ENCODE measurements around the gene SERGEF.
"Not testable (repeated sequence)": the region's sequence is repeated elsewhere in the genome, so short reads cannot be mapped to it uniquely, and the experiment has no call there.

SERGEF gene

DNA sequence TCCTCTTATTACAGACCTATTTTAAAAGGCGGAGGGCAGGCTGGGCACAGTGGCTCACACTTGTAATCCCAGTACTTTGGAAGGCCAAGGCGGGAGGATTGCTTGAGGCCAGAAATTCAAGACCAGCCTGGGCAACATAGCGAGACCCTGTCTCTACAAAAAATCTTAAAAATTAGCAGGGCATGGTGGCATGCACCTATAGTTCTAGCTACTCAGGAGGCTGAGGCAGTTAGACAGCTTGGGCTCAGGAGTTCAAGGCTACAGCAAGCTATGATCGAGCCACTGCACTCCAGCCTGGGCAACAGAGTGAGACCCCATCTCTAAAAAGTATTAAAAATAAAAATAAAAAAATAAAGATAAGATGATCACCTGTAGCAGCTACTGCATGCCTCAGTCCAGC lies 12.7 kb downstream of the SERGEF start:
- not testable (repeated sequence) for DNase-seq

DNA sequence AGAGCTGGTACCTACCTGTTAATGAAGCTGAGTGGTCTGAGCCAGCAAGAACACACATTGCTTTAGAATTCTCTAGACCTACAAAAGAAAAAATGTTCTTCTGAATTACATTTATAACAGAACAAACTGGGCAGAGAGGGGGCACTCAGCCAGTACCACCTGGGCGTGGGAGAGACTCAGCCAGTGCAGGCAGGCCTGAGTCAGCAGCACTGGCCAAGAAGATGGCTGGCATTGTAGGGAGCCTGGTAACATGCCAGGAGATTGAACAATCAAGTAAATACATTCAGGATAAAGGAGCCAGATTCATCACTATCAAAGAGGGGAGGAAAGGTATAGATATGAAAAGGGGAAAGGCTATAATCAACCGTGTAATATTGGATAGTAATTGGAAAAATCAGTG lies 19.9 kb downstream of the SERGEF start:
- DNase-seq = no peak

DNA sequence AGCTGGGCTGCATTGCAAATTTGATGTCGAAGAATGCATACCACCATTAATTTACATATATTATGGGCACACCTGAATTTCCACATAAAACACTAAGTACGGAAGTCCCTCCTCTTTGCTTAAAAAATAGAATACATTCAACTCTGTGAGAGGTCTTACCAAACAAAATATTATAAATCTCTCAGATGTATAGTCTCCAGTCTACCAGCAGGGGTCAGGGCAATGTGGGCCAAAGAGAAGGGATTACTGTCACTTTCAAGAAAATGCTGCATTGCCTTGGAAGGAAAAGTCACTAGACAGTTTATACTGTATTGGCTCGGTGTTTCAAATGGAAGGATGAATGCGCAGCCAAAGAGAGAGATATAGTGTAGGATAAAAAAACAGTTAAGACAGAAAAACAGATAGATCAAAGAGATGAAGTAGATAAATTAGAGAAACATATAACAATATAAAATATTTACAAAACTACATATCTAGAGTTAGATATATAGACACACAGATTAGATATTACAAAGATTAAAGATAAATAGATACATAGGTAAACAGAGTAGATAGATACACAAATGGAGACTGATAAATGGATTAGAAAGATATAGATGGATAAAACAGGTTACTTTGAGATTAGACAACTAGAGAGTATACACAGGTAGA lies 20.9 kb downstream of the SERGEF start:
- peak; percentile 34 for DNase-seq

GRCh38 chr11:17989306-17989705 lies 23.5 kb downstream of the SERGEF start:
- DNase-seq = no peak

GRCh38 chr11:17988465-17988864 lies 24.4 kb downstream of the SERGEF start:
- DNase-seq = no peak

- no peak for DNase-seq
Measured at GRCh38 chr11:17987826-17988225, 25.0 kb downstream of the SERGEF start.

- no peak for DNase-seq
Measured at GRCh38 chr11:17986711-17987220, 26.1 kb downstream of the SERGEF start.

DNA sequence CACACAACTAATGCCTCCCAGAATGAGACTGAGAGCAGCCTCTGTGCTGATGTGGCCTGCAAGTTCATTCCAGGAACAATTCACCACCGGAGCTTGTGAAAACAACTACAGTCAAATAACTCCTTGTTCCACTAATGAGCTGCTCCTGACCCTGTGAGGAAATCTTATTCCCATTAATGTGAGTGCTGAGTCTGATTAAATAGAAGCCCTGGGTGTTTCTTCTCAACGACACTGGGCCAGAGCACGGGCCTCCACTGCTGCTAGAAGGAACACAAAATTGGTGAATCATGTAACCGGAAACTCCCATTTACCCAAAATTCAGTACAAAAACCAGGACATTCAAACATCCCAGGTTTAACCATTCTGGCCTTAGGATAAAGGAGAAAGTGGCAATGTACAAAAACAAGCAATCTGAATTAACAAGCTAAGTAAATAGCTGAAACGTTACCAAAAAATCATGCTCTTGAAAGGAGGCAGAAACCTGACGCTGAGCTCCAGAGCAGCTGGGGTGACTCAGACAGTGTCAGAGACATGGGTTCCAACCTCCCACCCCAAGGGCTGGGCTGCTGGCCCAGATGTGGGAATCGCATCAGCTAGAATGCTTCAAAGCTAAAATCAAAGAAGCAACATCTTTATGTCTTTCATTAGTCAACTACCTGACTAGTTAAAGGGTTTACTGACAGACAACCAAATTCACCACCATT lies 26.7 kb downstream of the SERGEF start:
- peak; percentile 61 for DNase-seq

- no peak for DNase-seq
Measured at GRCh38 chr11:17985517-17985916, 27.3 kb downstream of the SERGEF start.

GRCh38 chr11:17983569-17983968 lies 29.3 kb downstream of the SERGEF start:
- DNase-seq = no peak

DNA sequence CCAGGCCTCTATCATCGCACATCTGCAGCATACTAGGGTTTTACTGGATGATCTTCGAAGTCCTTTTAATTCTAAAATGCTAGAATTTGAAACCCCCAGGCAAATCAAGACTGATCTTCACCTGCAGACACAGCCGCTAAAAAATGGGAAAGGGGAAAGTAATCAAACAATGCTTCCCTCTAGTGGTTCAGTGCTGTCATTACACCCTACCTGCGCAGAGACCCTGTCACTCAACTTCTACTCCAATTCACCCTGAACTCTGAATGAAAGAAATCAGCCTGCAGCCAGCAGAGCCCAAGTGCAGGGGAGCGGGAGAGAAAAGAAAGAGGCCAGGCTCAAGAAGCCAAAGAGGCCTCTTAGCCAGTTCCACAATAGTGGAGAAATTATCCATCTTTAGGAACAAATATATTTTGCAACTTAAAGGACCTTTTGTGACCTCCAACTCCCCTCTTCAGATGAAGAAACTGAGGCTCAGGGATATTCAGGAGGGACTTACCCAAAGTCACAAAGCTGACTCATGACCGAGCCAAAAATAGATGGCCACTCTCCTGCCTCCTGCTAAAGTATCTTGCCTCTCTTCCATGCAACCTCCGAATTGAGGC lies 33.0 kb downstream of the SERGEF start:
- no peak for DNase-seq

- DNase-seq = peak; percentile 13
Measured at GRCh38 chr11:17978553-17979287, 34.1 kb downstream of the SERGEF start.

- DNase-seq = no peak
Measured at GRCh38 chr11:17976651-17977050, 36.2 kb downstream of the SERGEF start.

- no peak for DNase-seq
Measured at GRCh38 chr11:17974246-17974645, 38.6 kb downstream of the SERGEF start.

DNA sequence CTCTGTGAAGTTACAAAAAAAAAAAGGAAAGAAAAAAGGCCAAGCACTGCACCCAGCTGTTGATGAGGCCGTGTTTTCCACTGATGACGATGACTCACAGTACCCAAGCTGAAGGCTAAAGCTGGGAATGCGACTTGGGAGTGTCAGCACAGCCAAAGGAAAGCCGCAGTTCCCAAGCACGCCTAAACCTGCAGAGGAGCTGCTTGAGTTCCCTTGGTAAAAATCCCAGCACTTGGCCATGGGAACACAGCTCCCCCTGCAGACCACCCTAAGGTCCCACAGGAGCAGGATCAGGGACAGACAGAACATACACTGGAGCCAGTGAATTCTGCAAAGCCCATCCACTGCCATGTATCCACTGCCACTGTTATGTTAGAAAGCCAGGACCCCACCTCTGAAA lies 39.9 kb downstream of the SERGEF start:
- peak; percentile 85 for DNase-seq

DNA sequence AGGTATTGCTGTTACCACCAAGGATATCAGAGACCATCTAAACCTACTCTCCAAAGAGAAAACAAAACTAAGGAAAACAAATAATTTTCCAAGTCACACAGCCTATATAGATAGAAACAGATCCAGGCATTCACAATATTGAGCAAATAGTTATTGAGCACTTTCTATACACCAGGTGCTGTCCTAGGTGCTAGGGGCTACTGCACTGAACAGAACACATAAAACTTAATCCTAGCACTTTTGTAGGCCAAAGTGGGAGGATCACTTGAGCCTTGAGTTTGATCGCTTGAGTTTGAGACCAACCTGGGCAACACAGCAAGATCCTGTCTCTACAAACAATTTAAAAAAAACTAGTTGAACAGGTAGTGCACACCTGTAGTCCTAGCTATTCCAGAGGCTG lies 44.6 kb downstream of the SERGEF start:
- no peak for DNase-seq

DNA sequence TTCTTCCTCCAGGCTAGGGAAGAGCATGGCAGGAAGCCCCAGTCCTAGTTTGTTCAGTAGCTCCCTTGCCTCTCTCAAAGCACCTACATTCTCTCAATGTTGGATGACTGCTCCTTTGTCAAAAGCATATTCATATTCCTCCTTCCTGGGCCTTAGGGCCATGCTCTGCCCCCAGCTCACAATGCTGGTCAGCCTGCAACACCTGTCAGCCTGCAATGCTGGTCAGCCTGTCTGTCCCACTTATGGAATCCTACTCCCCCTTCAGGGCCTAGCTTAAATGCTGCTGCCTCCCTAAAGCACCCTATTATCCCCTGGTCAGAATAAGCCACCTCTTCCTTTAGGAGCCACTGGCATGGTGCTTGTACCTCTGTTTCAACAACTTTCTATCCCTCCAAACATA lies 45.2 kb downstream of the SERGEF start:
- no peak for DNase-seq

DNA sequence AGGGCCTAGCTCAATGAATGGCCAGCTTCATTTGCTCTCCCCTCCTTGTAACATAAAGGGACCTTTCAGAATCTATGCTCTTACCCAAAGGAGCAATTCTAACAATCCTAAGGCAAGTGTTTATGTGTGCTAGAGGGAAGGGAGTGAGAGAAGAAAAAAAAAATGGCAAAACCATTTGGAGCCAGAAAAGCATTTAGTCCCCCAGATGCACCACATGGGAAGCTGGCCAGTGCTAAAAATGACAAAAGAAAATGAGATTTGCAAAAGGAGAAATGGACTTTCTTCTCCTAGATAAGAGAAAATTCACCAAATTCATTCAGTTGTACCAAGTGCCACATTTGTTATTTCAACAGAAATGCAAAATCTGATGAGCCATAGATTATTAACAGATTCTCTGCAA lies 52.8 kb downstream of the SERGEF start:
- no peak for DNase-seq

DNA sequence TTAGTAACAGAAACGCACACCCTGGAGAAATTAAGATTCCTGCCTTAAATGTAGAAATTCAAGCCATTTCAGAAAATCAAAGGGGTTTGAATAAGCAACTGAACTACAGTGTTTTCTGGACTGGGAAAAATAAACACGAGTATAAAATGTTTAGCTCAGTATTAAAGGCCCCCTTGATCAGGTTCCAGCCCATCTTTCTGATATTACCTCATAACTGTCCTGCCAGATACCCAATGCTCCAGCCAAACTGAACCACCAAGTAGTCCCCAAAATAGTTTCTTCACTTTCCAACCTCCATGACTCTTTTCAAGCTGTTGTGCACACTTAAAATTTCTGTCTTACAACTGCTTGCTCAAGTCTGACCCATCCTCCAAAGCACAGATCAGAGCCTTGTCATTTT lies 54.4 kb downstream of the SERGEF start:
- DNase-seq = no peak

DNA sequence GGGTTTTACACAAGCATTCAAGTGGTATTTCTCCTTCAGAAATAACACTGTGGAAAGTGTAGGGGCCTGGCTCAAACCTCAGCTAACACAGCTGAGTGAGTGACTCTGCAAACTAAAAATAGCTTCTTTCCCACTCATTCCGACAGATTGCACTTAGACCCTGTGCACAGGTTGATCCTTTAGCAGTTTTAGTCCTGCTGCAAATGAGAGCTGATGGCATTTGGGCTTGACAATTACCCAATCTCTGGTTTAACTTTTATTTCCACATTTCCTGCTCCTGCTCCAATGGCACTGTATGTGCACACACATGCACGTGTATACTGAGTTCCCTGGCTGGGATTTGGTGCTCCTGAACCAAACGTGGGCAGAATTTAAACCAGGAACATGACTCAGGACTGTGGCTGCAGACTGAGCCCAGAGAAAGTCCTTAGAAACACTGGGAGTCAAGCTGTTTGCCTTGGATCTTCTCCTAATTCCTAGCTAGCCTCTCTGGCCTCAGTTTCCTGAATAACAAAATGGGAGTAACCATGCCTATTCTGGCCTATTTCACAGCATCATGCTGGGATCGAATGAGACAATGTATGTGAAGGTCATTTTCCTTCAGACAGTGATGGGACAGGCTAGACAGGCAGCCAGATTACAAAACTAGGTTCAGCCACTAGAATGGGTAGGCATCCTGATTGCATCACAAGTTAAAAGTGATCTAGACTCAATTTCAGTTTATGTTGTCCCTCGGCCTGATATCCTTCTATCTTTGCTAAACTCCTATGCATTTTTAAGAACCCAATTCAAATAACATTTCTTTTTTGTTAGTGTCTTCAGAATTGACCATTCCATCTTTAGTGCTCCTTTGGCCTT lies 58.2 kb downstream of the SERGEF start:
- no peak for DNase-seq

DNA sequence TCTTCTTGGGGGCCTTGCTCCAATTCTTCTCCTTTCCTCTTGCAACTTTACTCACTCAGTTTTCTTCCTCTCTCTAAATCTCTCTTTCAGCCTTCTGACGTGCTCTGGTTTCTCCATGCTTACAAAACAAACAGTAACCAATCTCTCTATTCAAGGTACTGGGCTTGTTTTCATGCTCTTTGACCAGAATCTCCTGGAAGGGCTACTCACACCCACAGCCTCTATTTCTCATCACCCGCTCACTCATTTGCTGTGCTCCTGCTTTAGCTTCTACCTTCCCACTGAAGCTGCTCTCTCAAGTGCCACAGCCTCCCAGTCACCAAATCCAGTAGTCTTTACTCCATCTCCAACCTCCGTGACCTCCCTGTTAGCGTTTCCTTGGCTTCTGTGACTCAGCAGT lies 60.4 kb downstream of the SERGEF start:
- DNase-seq = no peak

DNA sequence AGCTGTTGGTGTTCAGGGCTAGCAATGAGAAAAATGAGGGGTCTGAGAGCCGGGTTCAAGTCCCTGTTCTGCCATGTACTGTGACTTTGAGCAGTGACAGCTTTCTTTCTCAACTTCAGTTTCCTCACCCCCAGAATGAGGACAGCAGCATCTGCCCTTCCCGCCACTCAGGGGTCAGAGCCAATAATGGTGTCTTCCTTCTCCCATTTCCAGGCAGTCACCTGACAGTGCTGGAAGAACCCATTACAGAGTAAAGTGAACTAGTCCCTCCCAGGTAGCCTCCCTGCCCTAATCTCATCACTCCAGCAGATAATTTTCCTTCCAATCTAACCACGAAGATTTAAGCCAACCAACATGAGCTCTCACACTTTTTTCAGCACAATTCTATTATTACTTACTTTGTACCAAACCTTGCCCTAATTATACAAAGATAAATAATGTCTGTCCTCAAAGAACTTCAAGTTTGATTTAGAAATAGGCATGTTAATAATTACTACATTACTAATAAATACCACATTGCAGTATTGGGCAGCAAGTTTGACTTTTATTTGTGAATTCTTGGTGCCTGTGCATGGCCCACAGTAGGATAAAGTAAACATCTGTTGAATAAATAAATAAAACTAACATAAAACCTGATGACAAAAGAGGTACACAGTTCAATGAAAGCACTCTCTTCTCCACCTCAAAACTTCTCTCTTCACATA lies 61.0 kb downstream of the SERGEF start:
- DNase-seq = no peak
